Spleen (tissue), 11 donors: Measurements from ENCODE around the gene MOB3C. TPM values are rescaled to one million over a fixed set of nuclear protein-coding genes. Genes with fewer than 3 reads are reported as not detected.

Experiments used
- DNase-seq: peaks from one replicate; pipeline ENCODE4 v3.0.0-alpha.2; 2020
- H3K27ac ChIP-seq, 8 donors: fragments of 200-600 bp; sonication (generic) in 7 of 8; 1 replicate in 4 of 8; 2 replicates in 4 of 8; pipeline versions ENCODE4 v1.5.0 to v1.8.0; 2016 to 2021; ENCODE audit warnings: inconsistent platforms in 4 of 8, mild to moderate bottlenecking in 4 of 8, moderate library complexity in 1 of 8
- H3K27me3 ChIP-seq, 7 donors: fragments of 200-600 bp; sonication (generic) in 6 of 7; replicated peaks in 1 of 7; 1 replicate in 4 of 7; 2 replicates in 3 of 7; pipeline versions ENCODE4 v1.5.0 to v1.8.0; 2016 to 2021; ENCODE audit warnings: inconsistent platforms in 3 of 7, mild to moderate bottlenecking in 1 of 7
- H3K36me3 ChIP-seq, 6 donors: fragments of 200-600 bp; sonication (generic) in 5 of 6; 1 replicate in 4 of 6; 2 replicates in 2 of 6; pipeline versions ENCODE4 v1.5.0 to v1.8.0; 2016 to 2021; ENCODE audit warnings: inconsistent platforms in 2 of 6
- H3K4me1 ChIP-seq, 6 donors: fragments of 200-600 bp; sonication (generic) in 5 of 6; 1 replicate in 3 of 6; 2 replicates in 3 of 6; pipeline versions ENCODE4 v1.5.0 to v1.8.0; 2016 to 2021; ENCODE audit warnings: inconsistent platforms in 3 of 6
- H3K4me3 ChIP-seq, 8 donors: fragments of 200-600 bp; sonication (generic) in 7 of 8; 1 replicate in 4 of 8; 2 replicates in 4 of 8; pipeline versions ENCODE4 v1.5.0 to v1.8.0; 2016 to 2021; ENCODE audit warnings: inconsistent platforms in 4 of 8, mild to moderate bottlenecking in 4 of 8, moderate library complexity in 2 of 8
- H3K9me3 ChIP-seq, 8 donors: fragments of 200-600 bp; sonication (generic) in 7 of 8; 1 replicate in 4 of 8; 2 replicates in 4 of 8; pipeline versions ENCODE4 v1.5.0 to v1.8.0; 2016 to 2021; ENCODE audit warnings: inconsistent platforms in 4 of 8
- POLR2A ChIP-seq, 3 donors: fragments of 450-650 bp; IDR thresholded peaks; one replicate each; pipeline ENCODE4 v1.5.1; 2017; ENCODE audit warnings: antibody characterized with exemption in 3 of 3, mild to moderate bottlenecking in 1 of 3
- POLR2AphosphoS5 ChIP-seq, 3 donors: sonication (generic); formaldehyde crosslinking; IDR thresholded peaks; one replicate each; pipeline ENCODE4 v1.5.1; 2017; ENCODE audit warnings: antibody characterized with exemption in 3 of 3
- WGBS, 5 donors: extraction: QIAGEN DNeasy Blood & Tissue Kit in 3 of 5; methylation state at CpG; one replicate each; pipeline versions ENCODE4 v1.1.5 to v1.1.7; 2013 to 2018; 5-methylcytosine and 5-hydroxymethylcytosine counted together
- intact Hi-C: fragments of 100-400 bp; cut with DNase I; formaldehyde crosslinking; loops from one replicate; pipeline ENCODE4 v1.15.0; 2023; ENCODE audit warnings: low total_unique reads
- polyA plus RNA-seq, 3 donors: library from polyadenylated mRNA; stranded (reverse); fragments of 200-250 nt; gene quantifications; one replicate each; pipeline ENCODE4 v1.2.1, GENCODE V29; 2013
- total RNA-seq, 7 donors: library from RNA; depleted of rRNA in 3 of 7; stranded (reverse); fragments of >200 nt in 3 of 7; fragmentation: NEBNext Ultra II Directional in 4 of 7; extraction: Animal tissue kit (Norgen Biotek cat#: 25700) in 4 of 7; gene quantifications; one replicate each; pipeline versions ENCODE4 v1.1.0 to v1.2.1, GENCODE V29; 2016 to 2021
- TF ChIP-seq, protein P1 (sequence below), 11 experiments: fragments of 200-600 bp in 7 of 11; fragments of 450-650 bp in 4 of 11; sonication (generic) in 4 of 11; IDR thresholded peaks in 8 of 11; conservative IDR thresholded peaks in 3 of 11; 1 replicate in 7 of 11; 2 replicates in 4 of 11; pipeline versions ENCODE4 v1.4.0 to v1.8.0; 2016 to 2021; ENCODE audit warnings: antibody characterized with exemption in 11 of 11, inconsistent platforms in 4 of 11, mild to moderate bottlenecking in 1 of 11
- donor health status: healthy with polysubstance abuse.
- donor health status: DM: no; HTN: no; CAD: no; lungs with moderate emphysema.
- donor health status: DM: no; HTN: no; CAD: no.
- donor health status: Bipolar disorder and iron deficiency.
- donor health status: healthy.
- donor health status: DM: no; HTN: no; CAD: no.
- donor health status: DM: yes; HTN: yes; CAD: no.

The MOB3C gene
- total and polyA plus RNA-seq, 10 donors: 8.2 to 27.5 (median 21.1) TPM

DNA sequence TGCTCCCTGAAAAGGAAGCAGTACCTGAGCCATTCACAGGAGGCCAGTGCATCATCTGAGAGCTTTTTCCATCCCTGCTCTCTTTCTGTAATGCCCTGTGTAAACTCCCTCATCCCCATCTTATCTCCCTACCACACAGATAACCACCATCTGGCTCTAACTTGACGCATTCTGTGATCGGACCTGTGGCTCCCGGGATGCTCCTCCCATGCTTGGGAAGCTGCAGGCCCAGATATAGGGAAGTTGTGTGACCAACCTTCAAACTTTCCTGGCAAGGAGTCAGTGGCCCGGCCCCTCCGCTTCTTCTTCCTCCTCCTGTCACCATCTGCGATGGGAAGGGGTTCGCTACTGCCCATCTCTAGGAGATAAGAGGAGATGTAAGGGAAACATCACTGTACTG is 33.6 kb downstream of the MOB3C start:
- H3K36me3 ChIP-seq: peaks cover 0 to 100% (median 57%) of the 10 kb centered on the region in 6 donors
- no peaks in the 10 kb centered on the region for H3K27me3 ChIP-seq
- WGBS, 5 donors: 41 to 82% (median 68%) methylated on average over 7 of the region's 7 CpGs
- H3K27ac ChIP-seq: peak overlapping the region in 6 of 8 donors; percentile 70 to 91 (median 80)
- TF ChIP-seq, protein P1, sequence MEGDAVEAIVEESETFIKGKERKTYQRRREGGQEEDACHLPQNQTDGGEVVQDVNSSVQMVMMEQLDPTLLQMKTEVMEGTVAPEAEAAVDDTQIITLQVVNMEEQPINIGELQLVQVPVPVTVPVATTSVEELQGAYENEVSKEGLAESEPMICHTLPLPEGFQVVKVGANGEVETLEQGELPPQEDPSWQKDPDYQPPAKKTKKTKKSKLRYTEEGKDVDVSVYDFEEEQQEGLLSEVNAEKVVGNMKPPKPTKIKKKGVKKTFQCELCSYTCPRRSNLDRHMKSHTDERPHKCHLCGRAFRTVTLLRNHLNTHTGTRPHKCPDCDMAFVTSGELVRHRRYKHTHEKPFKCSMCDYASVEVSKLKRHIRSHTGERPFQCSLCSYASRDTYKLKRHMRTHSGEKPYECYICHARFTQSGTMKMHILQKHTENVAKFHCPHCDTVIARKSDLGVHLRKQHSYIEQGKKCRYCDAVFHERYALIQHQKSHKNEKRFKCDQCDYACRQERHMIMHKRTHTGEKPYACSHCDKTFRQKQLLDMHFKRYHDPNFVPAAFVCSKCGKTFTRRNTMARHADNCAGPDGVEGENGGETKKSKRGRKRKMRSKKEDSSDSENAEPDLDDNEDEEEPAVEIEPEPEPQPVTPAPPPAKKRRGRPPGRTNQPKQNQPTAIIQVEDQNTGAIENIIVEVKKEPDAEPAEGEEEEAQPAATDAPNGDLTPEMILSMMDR (IDR thresholded peaks at IDR 0.05 in 8 of 11, conservative IDR thresholded peaks at IDR 0.05 in 3 of 11): no peak
- TF ChIP-seq POLR2AphosphoS5 (IDR thresholded peaks at IDR 0.05) (no peak), POLR2A (IDR thresholded peaks at IDR 0.05) (no peak)
- intact Hi-C loops: no loop called here
- H3K4me3 ChIP-seq: no peak overlapping the region
- H3K4me1 ChIP-seq: peaks cover 0 to 92% (median 46%) of the 10 kb centered on the region in 6 donors
- DNase-seq: peak; percentile 84
- no peaks in the 10 kb centered on the region for H3K9me3 ChIP-seq

DNA sequence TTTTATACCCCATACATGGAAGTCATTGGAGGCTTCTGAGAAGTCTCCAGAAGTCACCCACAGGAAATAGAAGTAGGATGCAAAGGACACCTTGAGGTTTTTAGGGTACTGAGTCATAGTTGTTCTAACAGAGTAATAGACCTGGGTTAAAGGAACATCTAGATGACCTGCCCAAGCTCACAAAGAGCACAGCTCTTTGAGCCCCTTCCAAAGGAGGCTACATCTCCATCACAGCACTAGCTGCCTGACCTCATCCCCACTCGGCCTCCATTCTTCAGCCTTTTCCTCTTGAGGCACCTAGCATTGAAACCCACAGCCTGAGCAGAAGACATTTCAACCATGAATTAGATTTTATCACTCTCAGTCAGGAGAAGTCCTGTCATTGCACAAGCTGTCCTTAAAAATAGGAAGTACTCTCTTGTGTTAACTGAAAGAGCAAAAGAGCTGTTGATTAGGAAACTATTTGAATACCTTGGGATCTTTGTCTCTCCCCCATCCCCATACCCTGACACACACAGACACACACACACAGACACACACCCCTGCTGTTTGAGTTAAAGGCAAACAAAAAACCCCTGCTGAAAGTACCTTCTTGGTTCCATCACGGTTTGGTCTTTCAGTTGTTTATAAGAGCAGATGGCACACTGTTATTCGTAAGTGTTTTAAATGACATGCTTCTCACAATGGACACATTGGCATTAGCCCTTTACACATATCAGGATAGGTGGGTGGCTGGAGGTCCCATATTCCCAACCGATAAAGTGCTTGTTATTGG is 34.7 kb downstream of the MOB3C start:
- no peak for DNase-seq
- H3K27me3 ChIP-seq: no peaks in the 10 kb centered on the region
- 55 to 71% (median 65%) methylated on average over 4 of the region's 4 CpGs for WGBS, 5 donors
- H3K27ac ChIP-seq: peak overlapping the region in 7 of 8 donors; percentile 59 to 91 (median 74)
- peaks cover 0 to 81% (median 39%) of the 10 kb centered on the region in 6 donors for H3K4me1 ChIP-seq
- H3K9me3 ChIP-seq: no peaks in the 10 kb centered on the region
- TF ChIP-seq, protein P1 (IDR thresholded peaks at IDR 0.05 in 8 of 11, conservative IDR thresholded peaks at IDR 0.05 in 3 of 11): no peak
- TF ChIP-seq POLR2AphosphoS5 (IDR thresholded peaks at IDR 0.05) (no peak), POLR2A (IDR thresholded peaks at IDR 0.05) (no peak)
- H3K4me3 ChIP-seq: peak overlapping the region in 1 of 8 donors; percentile 36
- peaks cover 0 to 100% (median 64%) of the 10 kb centered on the region in 6 donors for H3K36me3 ChIP-seq
- intact Hi-C loops: no loop called here

DNA sequence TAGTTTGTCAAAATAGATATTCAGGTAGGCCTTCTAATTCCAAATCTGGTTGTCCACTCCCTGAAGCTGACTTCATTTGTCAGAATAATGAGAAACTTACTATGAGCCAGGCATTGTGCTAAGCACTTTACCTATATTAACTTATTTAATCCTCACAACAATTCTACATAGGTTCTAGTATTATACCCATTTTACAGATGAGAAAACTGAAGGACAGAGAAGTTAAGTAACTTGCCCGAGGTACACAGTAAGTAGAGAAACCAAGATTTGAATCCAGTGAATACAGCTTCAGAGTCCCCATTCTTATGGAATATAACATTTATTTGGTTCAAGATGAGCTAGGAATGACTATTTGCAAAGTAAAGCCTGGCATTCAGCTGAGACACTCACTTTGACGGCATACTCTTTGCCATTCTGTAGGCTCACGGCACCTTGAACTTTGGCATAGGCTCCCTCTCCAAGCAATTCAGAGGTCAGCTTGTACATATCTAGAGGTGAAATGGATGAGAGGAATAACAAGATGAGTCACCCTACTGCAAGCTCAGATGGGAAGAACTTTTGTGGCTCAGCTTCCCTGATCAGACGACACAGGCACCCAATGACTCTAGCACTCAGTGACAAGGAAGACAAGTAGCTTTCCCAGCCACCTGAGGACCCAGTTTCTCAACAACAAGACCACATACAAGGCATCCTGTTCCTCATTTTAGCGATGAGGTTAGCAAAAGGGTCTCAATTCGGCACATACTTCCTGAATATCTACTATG is 36.3 kb downstream of the MOB3C start:
- intact Hi-C loops: no loop called here
- Histone ChIP-seq H3K4me1 (peaks cover 0 to 66% (median 30%) of the 10 kb centered on the region in 6 donors), H3K36me3 (peaks cover 0 to 100% (median 65%) of the 10 kb centered on the region in 6 donors), H3K9me3 (no peaks in the 10 kb centered on the region), H3K27ac (peak overlapping the region in 7 of 8 donors; percentile 59 to 91 (median 74)), H3K27me3 (no peaks in the 10 kb centered on the region), H3K4me3 (peak overlapping the region in 1 of 8 donors; percentile 15)
- DNase-seq: no peak
- TF ChIP-seq POLR2AphosphoS5 (IDR thresholded peaks at IDR 0.05) (peak in 1 of 3 donors; percentile 63), POLR2A (IDR thresholded peaks at IDR 0.05) (no peak)
- 63 to 82% (median 67%) methylated on average over 6 of the region's 6 CpGs for WGBS, 5 donors

DNA sequence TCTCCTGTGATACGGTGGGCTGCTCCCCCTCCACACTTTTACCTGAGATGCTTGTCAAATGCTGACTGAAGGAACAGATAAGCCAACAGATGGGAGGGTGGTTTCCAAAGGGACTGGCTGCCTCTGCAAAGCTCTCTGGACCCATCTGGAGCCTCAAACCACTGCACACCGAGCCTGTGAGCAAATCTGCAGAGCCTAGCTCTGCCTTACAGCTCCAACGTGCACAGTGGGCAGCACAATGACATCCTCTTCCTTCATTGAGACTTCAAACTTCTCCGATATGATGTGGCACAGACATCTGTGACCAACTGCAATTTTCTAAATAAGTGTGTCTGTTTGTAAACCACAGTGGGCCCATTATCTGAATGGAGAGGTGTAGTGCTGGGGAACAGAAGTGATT is 38.9 kb downstream of the MOB3C start:
- Histone ChIP-seq H3K36me3 (peaks cover 0 to 100% (median 69%) of the 10 kb centered on the region in 6 donors), H3K4me3 (no peak overlapping the region), H3K9me3 (no peaks in the 10 kb centered on the region), H3K4me1 (peaks cover 0 to 42% (median 19%) of the 10 kb centered on the region in 6 donors), H3K27ac (peak overlapping the region in 2 of 8 donors; percentile 90 to 91), H3K27me3 (no peaks in the 10 kb centered on the region)
- no peak for DNase-seq
- 79 to 92% (median 84%) methylated on average over 4 of the region's 4 CpGs for WGBS, 5 donors
- TF ChIP-seq POLR2AphosphoS5 (IDR thresholded peaks at IDR 0.05): no peak
- no peak for TF ChIP-seq POLR2A (IDR thresholded peaks at IDR 0.05)
- TF ChIP-seq, protein P1 (IDR thresholded peaks at IDR 0.05 in 8 of 11, conservative IDR thresholded peaks at IDR 0.05 in 3 of 11): no peak
- intact Hi-C loops: no loop called here
